ENCODE results near the gene CNPY2.
"Not testable (repeated sequence)": the region's sequence is repeated elsewhere in the genome, so short reads cannot be mapped to it uniquely, and the experiment has no call there.

The CNPY2 gene

DNA sequence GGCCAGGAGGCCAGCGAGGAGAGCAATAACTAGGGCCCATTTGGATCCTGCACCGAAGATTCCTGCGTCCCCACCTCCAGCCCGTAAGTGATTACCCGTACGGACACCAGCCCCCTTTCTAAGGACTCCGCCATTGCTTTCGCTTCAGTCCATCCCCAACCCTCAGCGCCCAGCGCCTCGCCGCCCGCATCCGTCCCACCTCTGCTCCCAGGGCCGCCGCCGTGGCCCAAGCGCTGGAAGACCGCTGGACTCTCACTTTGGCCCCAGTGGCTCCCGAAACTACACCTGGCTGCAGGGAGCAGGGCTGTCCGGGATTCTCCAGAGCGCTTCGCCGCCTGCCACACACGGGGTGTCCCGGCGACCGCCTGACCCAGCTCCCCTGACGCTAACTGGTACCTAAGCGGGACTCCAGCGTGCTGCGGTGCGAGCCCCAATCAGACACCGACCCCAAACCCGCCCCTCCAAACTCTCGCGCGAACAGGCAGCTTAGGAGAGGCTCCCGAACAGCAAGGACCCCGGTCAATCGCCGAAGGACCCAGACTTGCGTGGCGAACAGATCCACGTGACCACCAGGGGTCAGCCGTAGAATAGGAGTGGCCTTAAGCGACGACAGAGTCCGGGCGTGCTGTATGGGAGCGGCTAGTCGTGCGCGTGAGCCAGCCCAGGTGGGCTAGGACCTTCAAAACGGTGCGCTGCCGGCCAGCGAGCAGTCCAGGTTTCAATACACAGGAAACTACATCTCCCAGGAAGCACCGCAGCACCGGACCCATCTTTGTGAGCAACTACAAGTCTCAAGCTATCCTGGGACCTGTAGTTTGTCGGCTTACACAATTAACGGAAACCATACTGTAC, at the start of gene CNPY2:
Gene CNPY2 (minus strand): TSS at position 367 of the 852 bp plus-strand sequence. CDS start 771 bp downstream, outside the sequence.
- peak; percentile 93 to 96 for DNase-seq

- no peak for DNase-seq
Observed at GRCh38 chr12:56362130-56363059, 46.6 kb upstream of the CNPY2 start, which contains the start of gene APOF. Gene APOF, minus strand, starts transcription at chr12:56362857. Its CDS starts 112 bp downstream, at chr12:56362745.

GRCh38 chr12:56361487-56362129, 45.8 kb upstream of the CNPY2 start:
- no peak for DNase-seq

- peak; percentile 99 for DNase-seq
Observed at GRCh38 chr12:56359851-56360767, 44.3 kb upstream of the CNPY2 start, which contains the start of gene STAT2. Gene STAT2, minus strand, starts transcription at chr12:56360107. Its CDS starts 3,536 bp downstream, at chr12:56356571.

- DNase-seq = no peak
Observed at GRCh38 chr12:56358836-56359532, 43.2 kb upstream of the CNPY2 start.

DNA sequence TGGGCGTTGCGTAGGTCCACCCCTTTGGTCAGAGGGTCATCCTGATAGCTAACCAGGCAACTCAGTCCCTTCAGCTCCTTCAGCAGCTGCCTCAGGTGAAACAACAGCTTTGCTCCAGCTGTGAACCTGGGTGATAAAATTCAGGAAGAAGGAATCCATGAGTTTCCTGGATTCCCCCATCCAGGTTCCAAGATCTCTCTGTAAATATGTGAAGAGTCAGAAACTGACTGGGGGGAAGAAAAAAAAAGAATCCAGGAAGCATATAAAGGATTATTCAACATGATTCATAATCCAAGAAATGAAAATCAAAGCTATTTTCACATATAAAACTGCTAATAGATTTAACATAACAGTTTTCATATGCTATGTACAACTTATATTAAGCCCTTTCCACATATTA, 35.5 kb upstream of the CNPY2 start:
- DNase-seq = no peak

- DNase-seq = no peak
Observed at GRCh38 chr12:56350662-56351061, 34.9 kb upstream of the CNPY2 start.

- no peak for DNase-seq
Observed at GRCh38 chr12:56348776-56349175, 33.0 kb upstream of the CNPY2 start.

- not testable (repeated sequence) for DNase-seq
Observed at GRCh38 chr12:56347255-56347654, 31.5 kb upstream of the CNPY2 start.

- peak; percentile 16 to 39 for DNase-seq
Observed at GRCh38 chr12:56346675-56347074, 30.9 kb upstream of the CNPY2 start.

- not testable (repeated sequence) for DNase-seq
Observed at GRCh38 chr12:56342290-56342689, 26.5 kb upstream of the CNPY2 start.

- no peak for DNase-seq
Observed at GRCh38 chr12:56341616-56342015, 25.8 kb upstream of the CNPY2 start.

DNA sequence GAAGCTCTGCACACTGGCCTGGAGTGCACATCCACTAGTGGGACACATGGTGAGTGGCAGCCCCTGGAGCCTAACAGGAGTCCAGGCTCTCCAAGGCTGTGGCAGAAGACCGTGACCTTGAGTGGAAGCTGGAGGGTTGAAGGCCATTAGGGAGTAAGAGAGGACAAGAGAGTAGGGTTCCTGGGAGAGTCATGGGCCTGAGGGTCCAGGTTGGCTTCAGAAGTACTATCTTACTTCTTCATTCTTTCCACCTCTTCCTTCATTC, 23.3 kb upstream of the CNPY2 start:
- no peak for DNase-seq

GRCh38 chr12:56338308-56339157, 22.7 kb upstream of the CNPY2 start, which contains the start of gene IL23A:
Gene IL23A, plus strand, starts transcription at chr12:56338884. Its CDS starts 161 bp downstream, at chr12:56339045.
- peak; percentile 86 to 91 for DNase-seq

- DNase-seq = no peak
Observed at GRCh38 chr12:56337753-56338251, 22.0 kb upstream of the CNPY2 start.

GRCh38 chr12:56336361-56337167, 20.8 kb upstream of the CNPY2 start:
- no peak for DNase-seq

DNA sequence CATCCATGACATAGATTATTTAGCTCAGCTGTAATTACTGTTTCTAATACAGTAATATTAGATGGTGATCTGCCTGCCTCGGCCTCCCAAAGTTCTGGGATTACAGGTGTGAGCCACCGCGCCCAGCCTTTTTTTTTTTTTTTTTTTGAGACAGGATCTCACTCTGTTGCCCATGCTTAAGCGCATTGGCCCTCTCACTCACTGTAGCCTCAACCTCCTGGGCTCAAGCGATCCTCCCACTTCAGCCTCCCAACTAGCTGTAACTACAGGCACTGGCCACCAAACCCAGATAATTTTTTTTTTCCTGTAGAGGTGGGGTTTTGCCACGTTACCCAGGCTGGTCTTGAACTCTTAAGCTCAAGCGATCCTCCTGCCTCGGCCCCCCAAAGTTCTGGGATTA, 19.7 kb upstream of the CNPY2 start:
- DNase-seq = not testable (repeated sequence)

DNA sequence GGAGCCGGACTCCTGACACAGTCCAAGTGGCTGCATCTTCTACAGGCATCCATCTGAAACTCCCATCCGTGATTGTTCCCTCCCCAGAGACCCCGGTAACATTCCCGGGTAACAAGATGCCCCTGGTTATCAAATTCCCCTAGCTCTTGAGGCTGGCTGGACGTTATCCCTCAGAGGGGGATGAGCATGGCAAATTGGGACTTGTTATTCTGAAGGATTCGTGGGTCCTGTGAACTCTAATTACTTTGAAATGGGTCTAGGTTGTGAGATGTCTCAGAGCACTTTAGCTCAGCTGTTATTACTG, 18.7 kb upstream of the CNPY2 start:
- DNase-seq = no peak
